Progenitor cell of endocrine pancreas (in vitro differentiated cells): Measurements from ENCODE around the gene GDPD5. TPM values are rescaled to one million over a fixed set of nuclear protein-coding genes. Genes with fewer than 3 reads are reported as not detected.
A peak's percentile ranks its signal among the peaks of the same experiment; 100 is the strongest.

Experiments used
- DNase-seq: peaks from one replicate; pipeline ENCODE4 v3.0.0; 2021; ENCODE audit warnings: low spot score; ENCODE audit not compliant: unreplicated experiment
- H3K27ac Mint-ChIP-seq: 2 replicates; pipeline ENCODE4 v1.8.0; 2021; ENCODE audit warnings: mild to moderate bottlenecking, moderate library complexity, mixed read lengths
- H3K27me3 Mint-ChIP-seq: 2 replicates; pipeline ENCODE4 v1.8.0; 2021; ENCODE audit warnings: mixed read lengths
- H3K36me3 Mint-ChIP-seq: 2 replicates; pipeline ENCODE4 v1.8.0; 2022; ENCODE audit warnings: mixed read lengths; ENCODE audit not compliant: insufficient read depth
- H3K4me1 Mint-ChIP-seq: 2 replicates; pipeline ENCODE4 v1.8.0; 2021; ENCODE audit warnings: low read depth, mixed read lengths
- H3K4me3 Mint-ChIP-seq: 2 replicates; pipeline ENCODE4 v1.8.0; 2021; ENCODE audit warnings: low read depth, mild to moderate bottlenecking, moderate library complexity, mixed read lengths
- H3K9me3 Mint-ChIP-seq: 2 replicates; pipeline ENCODE4 v1.8.0; 2021; ENCODE audit warnings: low read depth, mixed read lengths
- total RNA-seq: library from RNA; stranded (reverse); gene quantifications from 2 replicates; pipeline ENCODE4 v1.2.1, GENCODE V29; 2021
- TF ChIP-seq, protein P1 (sequence below): fragments of 200-600 bp; sonication (generic); IDR thresholded peaks from one replicate; pipeline ENCODE4 v1.5.0; 2021; ENCODE audit warnings: antibody characterized with exemption, mild to moderate bottlenecking; ENCODE audit not compliant: unreplicated experiment

Gene GDPD5
- total RNA-seq, 1 donor from 2014 or later = 32.4 TPM

- TF ChIP-seq, protein P1, sequence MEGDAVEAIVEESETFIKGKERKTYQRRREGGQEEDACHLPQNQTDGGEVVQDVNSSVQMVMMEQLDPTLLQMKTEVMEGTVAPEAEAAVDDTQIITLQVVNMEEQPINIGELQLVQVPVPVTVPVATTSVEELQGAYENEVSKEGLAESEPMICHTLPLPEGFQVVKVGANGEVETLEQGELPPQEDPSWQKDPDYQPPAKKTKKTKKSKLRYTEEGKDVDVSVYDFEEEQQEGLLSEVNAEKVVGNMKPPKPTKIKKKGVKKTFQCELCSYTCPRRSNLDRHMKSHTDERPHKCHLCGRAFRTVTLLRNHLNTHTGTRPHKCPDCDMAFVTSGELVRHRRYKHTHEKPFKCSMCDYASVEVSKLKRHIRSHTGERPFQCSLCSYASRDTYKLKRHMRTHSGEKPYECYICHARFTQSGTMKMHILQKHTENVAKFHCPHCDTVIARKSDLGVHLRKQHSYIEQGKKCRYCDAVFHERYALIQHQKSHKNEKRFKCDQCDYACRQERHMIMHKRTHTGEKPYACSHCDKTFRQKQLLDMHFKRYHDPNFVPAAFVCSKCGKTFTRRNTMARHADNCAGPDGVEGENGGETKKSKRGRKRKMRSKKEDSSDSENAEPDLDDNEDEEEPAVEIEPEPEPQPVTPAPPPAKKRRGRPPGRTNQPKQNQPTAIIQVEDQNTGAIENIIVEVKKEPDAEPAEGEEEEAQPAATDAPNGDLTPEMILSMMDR = no peak
- Mint-ChIP-seq H3K4me3 (peak overlapping the region; percentile 73), H3K27ac (no peak overlapping the region), H3K36me3 (no peaks in the 10 kb centered on the region), H3K4me1 (peaks cover 22% of the 10 kb centered on the region), H3K27me3 (peaks cover 31% of the 10 kb centered on the region), H3K9me3 (no peaks in the 10 kb centered on the region)
- no peak for DNase-seq
Measured at GRCh38 chr11:75523189-75523588, 2.6 kb downstream of the GDPD5 start.

DNA sequence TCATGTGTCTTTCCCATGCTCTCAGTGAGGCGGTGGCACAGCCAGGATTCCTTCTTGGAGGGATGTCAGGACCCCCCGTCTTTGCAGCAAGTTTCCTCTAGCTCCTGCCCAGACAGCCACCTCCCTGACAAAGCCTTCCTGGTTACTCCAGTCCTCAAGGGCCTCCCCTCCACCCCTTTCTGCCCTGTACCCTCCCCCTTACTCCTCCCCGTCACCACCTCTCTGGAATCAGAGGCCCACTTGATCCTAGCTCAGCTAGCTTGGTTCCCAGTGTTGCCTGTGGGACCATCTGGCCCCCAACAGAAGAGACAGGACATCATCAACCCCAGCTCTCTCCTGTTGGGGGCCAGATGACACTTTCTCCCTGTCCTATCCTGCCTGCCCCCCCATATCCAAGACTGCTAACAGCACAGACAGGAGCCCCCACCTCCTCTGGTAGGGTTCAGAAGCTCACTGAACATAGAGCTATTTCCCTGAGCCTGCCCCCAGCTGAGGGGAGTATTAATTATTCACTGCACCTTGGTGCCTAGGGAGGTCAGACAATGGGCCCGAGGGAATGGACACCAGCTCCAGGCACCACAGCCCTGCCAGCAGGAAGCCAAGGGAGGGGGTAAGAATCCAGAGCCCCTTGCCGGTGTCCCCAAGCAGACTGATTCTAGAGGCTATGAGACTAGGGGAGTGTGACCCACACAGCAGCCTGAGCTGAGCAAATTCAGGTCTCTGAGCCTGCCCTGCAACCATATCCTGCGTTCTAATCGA lies 3.3 kb downstream of the GDPD5 start:
- peaks cover 28% of the 10 kb centered on the region for H3K4me1 Mint-ChIP-seq
- peaks cover under 1% of the 10 kb centered on the region for H3K36me3 Mint-ChIP-seq

DNA sequence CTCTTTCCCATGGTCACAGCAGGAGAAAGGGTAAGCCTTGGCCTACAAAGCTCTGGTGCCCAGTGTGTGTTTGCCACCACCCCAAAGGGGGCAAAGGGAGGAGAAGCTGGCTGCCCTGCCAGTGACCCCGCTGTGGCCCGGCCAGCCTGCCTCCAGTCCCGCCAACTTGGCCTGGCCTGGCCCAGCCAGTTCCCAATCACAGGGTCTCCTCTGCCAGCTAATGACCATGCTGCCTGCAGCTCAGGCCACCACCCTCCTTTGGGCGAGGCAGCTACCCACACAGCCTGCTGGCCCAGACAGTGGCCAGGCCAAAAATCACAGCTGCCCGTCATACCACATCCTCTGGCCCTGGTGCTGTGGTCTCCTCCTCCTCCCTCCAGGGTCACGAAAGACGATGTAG lies 5.1 kb downstream of the GDPD5 start:
- Mint-ChIP-seq H3K36me3 (peaks cover 6% of the 10 kb centered on the region), H3K27ac (no peak overlapping the region), H3K4me1 (peaks cover 30% of the 10 kb centered on the region)

More for the DNA sequence above, 3.3 kb downstream of the GDPD5 start:
- Mint-ChIP-seq H3K27me3 (peaks cover 28% of the 10 kb centered on the region), H3K4me3 (no peak overlapping the region), H3K27ac (no peak overlapping the region), H3K9me3 (no peaks in the 10 kb centered on the region)
- TF ChIP-seq, protein P1 = no peak
- DNase-seq = no peak

GRCh38 chr11:75518771-75519653 lies 6.7 kb downstream of the GDPD5 start:
- Mint-ChIP-seq H3K27ac (no peak overlapping the region), H3K36me3 (peaks cover 6% of the 10 kb centered on the region), H3K27me3 (peaks cover 19% of the 10 kb centered on the region), H3K4me1 (peaks cover 23% of the 10 kb centered on the region), H3K9me3 (peaks cover 6% of the 10 kb centered on the region), H3K4me3 (no peak overlapping the region)
- DNase-seq = no peak
- TF ChIP-seq, protein P1 = no peak

More for the DNA sequence above, 5.1 kb downstream of the GDPD5 start:
- Mint-ChIP-seq H3K9me3 (peaks cover 6% of the 10 kb centered on the region), H3K27me3 (peaks cover 28% of the 10 kb centered on the region), H3K4me3 (no peak overlapping the region)
- DNase-seq = no peak
- TF ChIP-seq, protein P1 = no peak

GRCh38 chr11:75518204-75518549 lies 7.6 kb downstream of the GDPD5 start:
- H3K9me3 Mint-ChIP-seq = peaks cover 6% of the 10 kb centered on the region
- no peak for DNase-seq
- no peak overlapping the region for H3K4me3 Mint-ChIP-seq
- H3K27me3 Mint-ChIP-seq = peaks cover 10% of the 10 kb centered on the region
- TF ChIP-seq, protein P1 = no peak
- H3K27ac Mint-ChIP-seq = peak overlapping the region; percentile 91
- peaks cover 6% of the 10 kb centered on the region for H3K36me3 Mint-ChIP-seq
- H3K4me1 Mint-ChIP-seq = peaks cover 22% of the 10 kb centered on the region
